Activated gamma-delta T cell treated with anti-CD3 and anti-CD28 coated beads, Interleukin-2, amount 50 U/mL, for 16 hours (primary cell): ENCODE data around the gene NDFIP2.

Experiments
- DNase-seq: peaks from one replicate; pipeline ENCODE4 v3.0.0-alpha.2; 2020; ENCODE audit warnings: low read depth

Gene NDFIP2, protein sequence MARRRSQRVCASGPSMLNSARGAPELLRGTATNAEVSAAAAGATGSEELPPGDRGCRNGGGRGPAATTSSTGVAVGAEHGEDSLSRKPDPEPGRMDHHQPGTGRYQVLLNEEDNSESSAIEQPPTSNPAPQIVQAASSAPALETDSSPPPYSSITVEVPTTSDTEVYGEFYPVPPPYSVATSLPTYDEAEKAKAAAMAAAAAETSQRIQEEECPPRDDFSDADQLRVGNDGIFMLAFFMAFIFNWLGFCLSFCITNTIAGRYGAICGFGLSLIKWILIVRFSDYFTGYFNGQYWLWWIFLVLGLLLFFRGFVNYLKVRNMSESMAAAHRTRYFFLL

DNA sequence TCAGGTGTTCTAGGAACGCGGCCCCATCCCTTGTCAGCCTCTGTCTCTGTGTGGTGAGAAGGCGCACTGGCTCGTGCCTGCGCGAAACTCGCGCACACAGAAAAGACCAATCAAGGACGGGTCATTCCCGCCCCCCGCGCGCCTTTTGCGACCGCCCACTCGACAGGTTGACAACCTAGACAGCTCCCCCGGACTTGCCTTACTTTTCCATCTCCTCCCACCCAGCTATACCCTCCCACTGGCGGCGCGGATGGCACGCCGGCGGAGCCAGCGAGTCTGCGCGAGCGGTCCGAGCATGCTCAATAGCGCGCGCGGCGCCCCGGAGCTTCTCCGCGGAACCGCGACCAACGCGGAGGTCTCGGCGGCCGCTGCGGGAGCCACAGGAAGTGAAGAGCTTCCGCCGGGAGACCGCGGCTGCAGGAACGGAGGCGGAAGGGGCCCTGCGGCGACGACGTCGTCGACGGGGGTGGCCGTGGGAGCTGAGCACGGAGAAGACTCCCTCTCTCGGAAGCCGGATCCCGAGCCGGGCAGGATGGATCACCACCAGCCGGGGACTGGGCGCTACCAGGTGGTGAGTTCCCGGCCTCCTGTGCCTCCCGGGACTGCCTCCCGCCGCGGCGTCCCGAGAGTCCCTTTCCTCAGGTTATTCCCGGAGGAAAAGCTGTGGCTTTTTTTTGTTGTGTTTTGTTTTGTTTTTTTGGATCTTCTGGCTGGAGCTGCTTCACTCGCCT is at the start of gene NDFIP2:
Gene NDFIP2, plus strand, starts transcription at position 202 of the 731 bp plus-strand sequence. Its CDS starts 49 bp downstream, at position 251.
- peak; percentile 81 for DNase-seq

DNA sequence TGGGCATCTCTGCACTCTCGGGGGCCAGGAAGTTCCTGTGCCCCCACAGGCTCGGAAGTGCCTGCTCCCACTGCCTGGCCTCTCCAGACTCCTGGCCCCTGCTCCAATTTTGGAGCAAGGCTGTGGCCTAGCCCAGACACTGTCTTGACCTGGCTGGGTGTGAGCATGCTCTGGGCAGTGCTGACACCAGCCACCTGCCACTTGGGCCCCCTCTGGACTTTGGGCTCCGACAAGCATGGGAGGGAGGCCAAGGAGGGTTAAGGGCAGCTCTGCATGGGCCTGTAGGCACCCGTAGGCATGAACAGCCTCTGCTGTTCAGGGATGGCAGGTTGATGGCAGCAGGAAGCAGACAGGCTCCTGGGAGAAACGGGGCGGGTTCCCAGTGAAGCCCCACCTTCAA is 48.9 kb upstream of the NDFIP2 start:
- no peak for DNase-seq

DNA sequence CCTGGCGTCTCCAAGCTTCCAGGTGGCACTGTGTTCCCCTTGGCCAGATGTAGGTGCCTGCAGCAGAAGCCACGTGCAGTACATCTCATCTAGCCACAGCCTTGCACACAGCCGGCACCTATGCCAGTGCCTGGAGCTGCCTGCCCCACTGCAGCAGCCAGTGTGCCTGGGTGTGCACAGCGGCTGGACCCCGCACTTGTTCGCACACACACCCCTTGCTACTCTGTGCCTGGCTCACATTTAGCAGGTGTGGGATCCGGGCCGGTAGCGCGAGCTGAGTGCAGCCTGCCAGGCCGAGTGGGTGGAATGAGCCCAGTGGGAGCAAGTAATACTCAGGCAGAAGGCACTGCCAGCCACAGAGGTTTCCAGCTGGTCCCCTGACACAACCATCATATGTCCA is 48.0 kb upstream of the NDFIP2 start:
- DNase-seq = no peak

DNA sequence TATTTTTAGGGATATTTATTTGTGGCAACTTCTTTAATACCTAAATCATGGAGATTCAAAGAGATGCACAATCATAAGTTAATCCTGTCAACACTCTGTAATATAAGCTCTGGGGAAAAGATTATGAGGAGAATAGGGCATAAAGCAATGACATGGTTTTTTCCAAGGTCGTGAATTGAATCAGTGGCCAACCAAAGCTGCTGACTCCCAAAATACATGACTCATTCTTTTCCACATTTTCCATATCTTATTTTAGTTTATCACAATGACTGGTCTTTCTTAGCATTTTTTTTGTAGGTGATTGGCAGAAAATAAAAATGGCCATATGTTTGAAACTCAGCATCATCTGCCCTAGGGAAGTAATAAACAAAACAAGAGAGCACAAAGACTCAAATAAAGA is 46.4 kb upstream of the NDFIP2 start:
- DNase-seq = no peak

DNA sequence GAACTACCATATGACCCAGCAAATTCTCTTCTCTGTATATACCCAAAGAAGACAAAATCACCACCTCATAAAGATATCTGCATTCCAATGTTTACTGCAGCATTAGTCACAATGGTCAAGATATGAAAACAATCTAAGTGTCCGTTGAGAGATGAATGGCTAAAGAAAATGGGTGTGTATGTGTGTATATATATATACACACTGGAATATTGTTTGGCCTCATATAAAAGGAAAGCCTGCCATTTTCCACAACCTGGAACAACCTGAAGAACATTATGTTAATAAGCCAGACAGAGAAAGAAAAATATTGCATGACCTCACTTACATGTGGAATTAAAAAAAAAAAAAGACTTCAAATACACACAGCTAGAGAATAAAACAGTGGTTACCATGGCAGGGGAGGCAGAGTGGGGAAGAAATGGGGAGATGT is 45.4 kb upstream of the NDFIP2 start:
- DNase-seq = no peak

DNA sequence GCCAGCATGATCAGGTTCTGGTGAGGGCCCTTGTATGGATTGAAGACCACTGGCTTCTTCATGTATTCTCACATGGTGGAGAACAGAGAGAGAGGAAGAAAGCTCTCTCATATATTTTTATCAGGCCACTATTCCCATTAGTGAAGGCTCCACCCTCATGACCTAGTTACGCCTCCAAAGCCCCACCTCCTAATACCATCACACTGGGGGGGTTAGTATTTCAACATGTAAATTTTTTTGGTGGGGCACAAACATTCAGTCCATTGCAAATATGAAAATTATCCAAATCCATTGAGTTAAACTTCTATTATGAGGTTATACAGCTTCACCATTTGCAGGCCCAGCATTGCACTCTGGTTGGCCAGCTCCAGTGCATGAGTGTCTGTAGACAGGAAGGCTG is 41.7 kb upstream of the NDFIP2 start:
- no peak for DNase-seq

DNA sequence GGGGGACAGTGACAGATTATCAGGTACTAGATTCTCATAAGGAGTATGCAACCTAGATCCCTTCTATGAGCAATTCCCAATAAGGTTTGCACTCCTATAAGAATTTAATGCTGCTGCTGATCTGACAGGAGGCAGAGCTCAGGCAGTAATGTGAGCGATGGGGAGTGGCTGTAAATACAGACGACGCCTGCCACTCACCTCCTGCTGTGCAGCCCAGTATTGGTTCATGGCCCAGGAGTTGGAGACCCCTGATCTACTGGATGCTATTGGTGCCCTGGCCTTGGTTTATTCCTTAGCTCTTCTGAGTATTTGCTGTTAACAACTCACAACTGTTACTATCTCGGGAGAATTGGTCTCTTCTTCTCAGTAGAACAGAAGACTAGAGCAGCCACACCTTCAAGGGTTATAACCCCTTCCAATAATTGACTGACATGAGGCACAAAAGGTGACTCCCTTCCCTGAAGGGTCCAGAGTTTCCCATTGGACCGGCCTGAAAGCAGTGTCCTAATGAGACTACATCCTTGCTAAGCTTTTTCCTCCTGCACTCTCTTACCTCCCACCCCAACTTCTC is 39.9 kb upstream of the NDFIP2 start:
- DNase-seq = no peak

DNA sequence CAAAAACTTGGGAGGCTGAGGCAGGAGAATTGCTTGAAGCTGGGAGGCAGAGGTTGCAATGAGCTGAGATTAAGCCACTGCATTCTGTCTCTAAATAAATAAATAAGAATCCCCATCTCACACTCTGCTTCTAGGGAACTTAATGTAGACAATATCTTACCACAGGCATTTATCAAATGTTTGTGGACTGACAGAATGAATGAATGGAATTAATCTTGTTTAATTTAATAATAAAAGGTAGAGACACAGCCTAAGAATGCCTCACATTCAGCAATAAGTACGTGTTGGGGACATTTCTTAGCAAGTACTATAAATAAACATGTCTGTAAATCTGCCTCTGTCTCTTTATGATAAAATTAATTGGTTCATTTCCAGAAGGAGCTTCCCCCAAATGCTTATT is 38.7 kb upstream of the NDFIP2 start:
- DNase-seq = no peak

DNA sequence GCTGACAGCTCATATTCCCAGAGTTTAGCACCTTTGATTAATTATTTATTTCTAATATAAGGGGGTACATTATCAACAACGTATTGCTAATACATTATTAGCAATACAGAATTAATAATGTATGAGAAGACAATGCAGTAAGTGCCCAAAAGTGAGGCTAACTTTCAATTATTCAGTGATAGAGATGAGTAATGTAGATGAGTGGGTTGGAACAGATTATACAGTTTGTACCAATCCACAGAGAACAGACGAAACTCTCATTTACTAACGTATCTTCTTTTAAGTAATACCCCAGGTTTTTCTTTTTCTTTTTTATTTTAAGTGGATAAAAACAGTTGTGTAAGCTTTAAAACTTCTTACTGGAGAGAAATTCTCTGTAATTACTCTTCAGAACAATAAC is 38.2 kb upstream of the NDFIP2 start:
- no peak for DNase-seq

DNA sequence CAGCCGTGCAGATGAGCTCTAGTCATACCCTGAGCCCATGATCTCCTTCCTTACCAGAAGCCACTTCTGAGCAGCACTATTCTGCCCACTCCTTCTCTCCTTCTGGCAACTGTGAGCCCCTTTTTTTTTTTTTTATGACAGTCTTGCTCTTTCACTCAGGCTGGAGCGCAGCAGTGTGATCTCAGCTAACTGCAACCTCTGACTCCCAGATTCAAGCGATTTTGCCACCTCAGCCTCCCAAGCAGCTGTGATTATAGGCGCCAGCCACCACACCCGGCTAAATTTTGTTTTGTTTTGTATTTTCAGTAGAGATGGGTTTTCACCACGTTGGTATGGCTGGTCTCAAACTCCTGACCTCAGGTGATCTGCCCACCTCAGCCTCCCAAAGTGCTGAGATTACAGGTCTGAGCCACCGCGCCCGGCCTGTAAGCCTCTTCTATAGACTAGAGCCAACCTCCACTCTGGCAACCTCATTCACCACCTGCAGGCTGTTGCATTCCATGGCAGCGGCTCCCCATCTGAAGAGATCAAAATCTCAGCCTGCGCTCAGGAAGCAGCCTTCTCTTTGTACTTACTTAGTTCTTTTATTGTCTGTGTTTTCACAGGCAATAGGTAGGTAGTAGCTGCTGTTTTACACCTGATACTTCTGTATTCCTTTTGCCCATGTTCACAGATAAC is 34.8 kb upstream of the NDFIP2 start:
- DNase-seq = no peak

DNA sequence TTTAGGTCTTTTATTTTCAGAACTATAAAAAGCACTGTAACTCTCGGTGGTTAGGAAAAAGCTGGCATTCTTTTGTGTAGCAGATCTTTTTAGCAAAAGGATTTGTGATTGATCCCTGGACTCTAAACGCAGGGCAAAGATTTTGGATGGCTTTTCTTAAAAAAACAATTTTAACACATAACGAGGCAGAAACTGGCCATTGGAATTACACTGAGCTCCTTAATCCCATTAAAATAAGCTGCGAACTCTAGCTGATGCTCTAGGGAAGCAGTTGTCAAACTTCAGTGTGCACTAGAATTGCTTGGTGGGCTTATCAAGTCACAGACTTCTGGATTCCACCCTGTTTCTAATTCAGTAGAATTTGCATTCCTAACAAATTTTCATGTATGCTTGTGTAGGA is 33.8 kb upstream of the NDFIP2 start:
- no peak for DNase-seq

DNA sequence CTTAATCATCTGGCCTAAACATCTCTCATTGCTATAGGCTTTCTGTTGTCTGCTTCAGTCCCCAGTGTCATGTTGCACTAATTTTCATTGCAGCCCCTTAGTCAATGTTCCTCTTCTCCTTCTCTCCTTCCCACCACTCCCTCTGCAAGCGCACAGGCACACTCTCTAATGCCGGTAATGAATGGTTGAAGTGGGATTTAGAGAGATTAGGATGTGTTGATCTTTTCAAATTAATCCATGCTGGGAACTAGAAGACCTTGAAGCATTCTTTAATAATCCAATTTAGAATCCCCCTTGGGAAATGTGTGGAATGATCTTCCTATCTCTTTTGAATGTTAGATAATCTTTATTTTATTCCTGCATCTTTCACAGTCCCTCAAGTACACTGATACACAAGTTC is 33.2 kb upstream of the NDFIP2 start:
- no peak for DNase-seq

DNA sequence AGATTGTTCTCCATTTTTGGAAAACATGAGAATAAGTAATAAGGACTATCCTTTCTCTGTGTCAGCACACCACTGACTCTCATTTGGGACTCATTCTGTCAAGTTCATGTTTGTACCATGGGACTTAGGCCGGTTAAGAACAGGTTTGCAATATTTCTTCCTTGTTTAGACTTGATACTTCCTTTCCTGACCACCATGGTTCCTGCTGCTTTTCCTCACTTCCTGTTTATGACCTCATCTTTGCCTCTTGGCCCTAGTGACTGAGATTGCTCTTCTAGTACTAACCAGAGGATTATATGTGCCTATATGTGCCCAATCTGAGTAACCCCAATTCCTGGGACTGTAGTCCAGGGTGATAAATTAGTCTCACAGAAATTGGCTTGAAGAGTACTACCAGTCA is 32.5 kb upstream of the NDFIP2 start:
- DNase-seq = no peak

DNA sequence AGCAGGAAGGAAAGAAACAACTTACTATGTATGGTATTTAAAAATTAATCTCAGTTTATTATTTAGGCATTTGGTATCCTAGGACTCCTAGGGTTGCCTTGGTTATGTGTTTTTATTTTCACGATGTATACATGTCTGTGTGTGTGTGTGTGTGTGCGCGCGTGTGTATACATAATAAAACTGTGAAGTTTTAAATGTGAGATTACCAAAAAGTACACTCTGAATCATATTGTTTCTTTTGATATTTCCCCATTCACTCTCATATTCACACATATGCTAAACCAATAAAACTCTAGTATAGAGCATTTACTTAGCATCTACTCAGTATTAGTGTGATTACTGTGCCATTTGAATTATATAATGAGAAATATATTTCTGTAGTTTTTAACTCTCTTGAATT is 30.8 kb upstream of the NDFIP2 start:
- no peak for DNase-seq

DNA sequence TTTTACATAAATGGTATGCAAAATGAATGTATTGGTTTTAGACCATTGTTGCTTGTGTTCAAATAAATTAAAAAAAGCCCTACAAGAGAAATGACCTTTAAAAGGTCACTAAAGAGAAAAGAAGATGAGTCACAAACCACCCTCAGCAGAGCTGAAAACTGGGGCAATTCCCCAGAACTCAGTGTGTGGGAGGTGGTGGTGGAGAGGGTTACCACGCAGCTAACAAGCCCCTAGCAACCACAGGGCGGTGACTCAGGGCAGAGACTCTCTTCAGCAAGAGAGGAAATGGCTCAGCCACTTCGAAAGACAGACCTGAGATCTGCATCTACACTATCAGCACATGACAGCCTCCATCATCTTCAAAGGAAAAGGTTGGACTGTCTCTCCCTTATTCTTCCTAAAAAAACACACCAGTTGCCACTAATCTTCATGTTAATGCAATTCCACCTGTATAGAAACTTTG is 29.4 kb upstream of the NDFIP2 start:
- peak; percentile 87 for DNase-seq

DNA sequence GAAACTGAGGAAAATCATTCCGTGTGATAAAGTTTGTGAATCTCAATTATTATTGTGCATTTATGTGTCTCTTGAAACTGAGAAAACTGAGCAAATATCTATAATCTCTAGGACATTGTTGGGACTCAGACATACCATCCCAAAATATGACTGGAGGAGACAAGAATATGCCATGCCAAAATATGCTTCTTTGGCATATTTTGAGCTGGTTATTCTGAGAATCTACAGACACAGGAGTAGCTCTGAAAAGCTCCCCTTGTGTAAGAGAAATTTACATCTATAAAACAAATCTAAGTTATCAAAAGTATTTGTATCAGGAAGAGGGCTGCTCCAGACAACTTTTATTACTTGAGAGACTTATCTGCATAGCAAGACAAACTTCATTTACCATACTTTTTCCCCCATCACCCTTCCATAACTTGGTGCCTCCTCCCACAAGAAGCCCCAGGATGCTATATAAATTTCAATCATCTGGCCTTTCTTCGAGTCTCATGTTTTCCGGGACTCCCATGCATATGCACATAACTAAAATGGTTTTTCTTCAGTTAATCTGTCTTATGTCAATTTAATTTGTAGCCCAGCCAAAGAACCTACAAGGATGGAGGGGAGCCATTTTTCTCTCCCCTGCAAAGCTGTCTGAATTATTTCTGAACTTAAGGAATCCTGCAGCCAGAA is 28.6 kb upstream of the NDFIP2 start:
- DNase-seq = no peak

DNA sequence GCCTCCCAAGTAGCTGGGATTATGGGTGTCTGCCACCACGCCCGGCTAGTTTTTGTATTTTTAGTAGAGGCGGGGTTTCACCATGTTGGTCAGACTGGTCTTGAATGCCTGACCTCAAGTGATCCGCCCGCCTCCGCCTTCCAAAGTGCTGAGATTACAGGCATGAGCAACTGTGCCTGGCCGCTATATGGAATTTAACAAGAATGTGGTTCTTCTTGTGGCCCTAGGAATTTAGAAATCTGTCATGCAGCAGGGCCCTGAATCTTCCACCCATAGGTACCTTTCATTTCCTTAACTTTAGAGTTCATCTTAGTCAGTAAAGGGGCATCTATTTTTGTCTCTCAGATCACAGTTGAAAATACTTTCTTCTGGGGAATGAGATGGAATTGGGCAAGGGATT is 25.6 kb upstream of the NDFIP2 start:
- no peak for DNase-seq

DNA sequence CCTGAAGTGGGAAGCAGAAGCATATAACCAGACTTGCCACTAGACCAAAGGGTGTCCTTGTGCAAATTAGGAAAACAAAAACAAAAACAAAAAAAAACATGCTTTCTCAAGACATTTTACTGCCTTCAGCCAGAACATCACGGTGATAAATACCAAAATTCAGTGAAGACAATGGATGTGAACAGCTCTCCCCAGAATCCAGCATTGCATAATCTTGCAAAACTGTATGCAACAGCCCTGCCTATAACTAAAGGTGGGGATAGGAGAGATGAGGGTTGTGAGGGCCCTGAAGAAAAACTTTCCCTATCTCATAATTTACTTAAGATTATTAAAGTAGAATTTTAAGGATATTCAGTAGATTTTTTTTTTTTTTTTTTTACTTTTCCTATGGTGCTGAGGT is 24.9 kb upstream of the NDFIP2 start:
- no peak for DNase-seq

DNA sequence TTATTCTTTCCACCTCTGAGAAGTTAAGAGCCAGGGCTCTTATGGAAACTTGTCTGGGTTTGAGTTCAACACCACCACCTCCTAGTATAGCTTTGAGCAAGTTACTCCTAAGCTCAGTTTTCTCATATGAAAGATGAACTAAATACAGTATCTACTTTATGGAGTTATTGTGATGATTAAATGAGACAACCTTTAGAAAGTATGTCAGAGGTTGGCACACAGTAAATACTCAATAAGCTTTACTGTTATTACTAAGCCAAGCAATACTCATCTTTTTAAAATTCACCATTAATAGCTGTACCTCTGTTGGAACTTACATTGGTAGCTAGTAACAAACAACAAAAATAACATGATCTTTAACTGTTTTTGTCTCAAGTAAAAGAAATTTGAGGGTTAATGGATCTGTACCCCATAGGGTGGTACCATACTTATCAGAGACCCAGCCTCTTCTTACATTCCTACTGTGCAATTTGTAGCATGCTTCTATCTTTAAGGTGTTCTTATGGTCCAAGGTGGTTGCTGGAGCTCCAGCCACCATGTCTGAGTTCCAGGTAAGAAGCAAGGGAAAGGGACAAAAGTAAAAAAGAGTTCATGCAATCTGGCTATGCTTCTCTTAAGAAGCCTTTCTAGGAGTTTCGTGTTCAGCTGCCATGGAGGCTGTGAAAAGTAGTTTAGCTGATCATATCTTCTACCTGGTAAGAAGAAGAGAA is 24.1 kb upstream of the NDFIP2 start:
- DNase-seq = no peak

DNA sequence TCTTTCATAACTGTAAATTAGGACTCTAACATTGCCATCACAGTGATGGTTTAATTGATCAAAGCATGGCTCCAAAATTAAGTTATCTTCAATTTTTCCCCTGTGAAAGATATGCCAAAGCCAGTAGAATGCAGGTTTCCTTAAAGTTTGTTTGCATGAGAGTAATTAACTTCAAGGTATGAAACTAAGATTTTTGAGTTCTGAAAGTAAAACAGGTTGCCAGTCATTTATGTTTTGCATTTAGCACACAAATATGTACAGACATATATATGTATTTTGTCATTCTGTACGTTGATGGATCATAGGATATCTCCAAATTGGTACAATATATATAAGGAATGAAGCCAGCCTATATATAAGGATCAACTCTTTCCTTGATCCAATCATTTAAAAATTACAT is 23.6 kb upstream of the NDFIP2 start:
- DNase-seq = no peak

DNA sequence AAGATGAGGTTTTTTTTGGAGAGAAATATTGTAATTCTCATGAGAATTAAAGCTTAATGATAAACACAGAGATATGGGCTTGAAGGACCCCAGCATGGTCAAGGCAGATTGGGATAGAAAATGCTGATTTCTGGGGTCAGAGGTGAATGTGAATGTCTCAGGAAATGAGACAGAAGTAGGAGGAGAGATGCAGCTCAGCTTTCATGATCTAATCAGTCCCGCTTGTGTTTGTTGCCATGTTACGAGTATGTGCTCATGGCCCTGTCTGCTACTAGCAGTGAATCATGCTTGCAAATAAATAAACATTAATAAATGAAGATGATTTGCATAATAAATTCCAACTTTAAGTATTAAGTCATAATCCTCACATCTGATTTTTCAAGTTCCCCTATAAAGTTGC is 23.0 kb upstream of the NDFIP2 start:
- DNase-seq = no peak

DNA sequence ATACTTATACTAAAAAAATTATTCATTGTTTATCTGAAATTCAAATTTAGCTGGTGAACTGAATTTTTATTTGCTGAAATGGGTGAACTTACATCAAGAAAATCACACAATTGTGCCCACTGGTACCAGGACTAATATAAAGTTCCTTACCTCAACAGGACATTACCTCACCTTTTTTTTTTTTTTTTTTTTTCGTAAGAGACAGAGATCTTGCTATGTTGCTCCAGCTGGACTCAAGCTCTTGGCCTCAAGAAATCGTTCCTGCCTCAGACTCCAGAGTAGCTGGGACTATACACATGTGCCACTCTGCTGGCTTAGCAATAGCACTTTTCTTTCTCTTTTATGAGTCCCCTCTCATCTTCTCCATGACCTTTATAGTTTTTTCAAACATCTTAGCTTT is 22.5 kb upstream of the NDFIP2 start:
- DNase-seq = no peak
